A549 (cell line): ENCODE measurements around the gene THOC5. TPM values are rescaled to one million over a fixed set of nuclear protein-coding genes. Genes with fewer than 3 reads are reported as not detected.

Experiments
- ATAC-seq, 2 experiments: fragments of 200-7000 bp in 1 of 2; fragments of >200 bp in 1 of 2; cut with Nextera tagmentation in 1 of 2; cut with Tn5 transposase in 1 of 2; 3 replicates each; pipeline versions ENCODE4 v1.8.0 to v1.9.1; 2018 to 2020; ENCODE audit warnings: mild to moderate bottlenecking in 1 of 2, moderate library complexity in 1 of 2
- CTCF ChIA-PET: fragments of 300-600 bp; sonication (Branson Sonifier 250); formaldehyde crosslinking; extraction: SDS; loops from one replicate; lab custom pipeline; 2021; ENCODE audit warnings: antibody characterized with exemption, inconsistent platforms; lab: Yijun Ruan, JAX
- POLR2A ChIA-PET: fragments of 350-600 bp; formaldehyde crosslinking; extraction: SDS; loops from one replicate; lab custom pipeline; 2021; ENCODE audit warnings: antibody characterized with exemption, inconsistent platforms; lab: Yijun Ruan, JAX
- DNase-seq, 2 experiments: peaks; one replicate each; pipeline versions ENCODE4 v3.0.0 to v3.0.0-alpha.2; 2011 to 2016; ENCODE audit warnings: low read depth in 1 of 2, low spot score in 1 of 2
- FAIRE-seq: peaks from 2 replicates; lab custom pipeline; 2011; peaks lifted over from hg19 to GRCh38; lab: Jason Lieb, UNC
- H3K27ac ChIP-seq, 2 experiments: fragments of >200 bp; sonication (Bioruptor Twin); formaldehyde crosslinking; 3 replicates each; pipeline ENCODE4 v1.5.1; 2016 to 2017
- H3K4me1 ChIP-seq: fragments of >200 bp; sonication (Bioruptor Twin); formaldehyde crosslinking; 3 replicates; pipeline ENCODE4 v1.6.1; 2016
- H3K4me2 ChIP-seq: fragments of >200 bp; sonication (Bioruptor Twin); formaldehyde crosslinking; 3 replicates; pipeline ENCODE4 v1.6.1; 2016
- H3K4me3 ChIP-seq: fragments of >200 bp; sonication (Bioruptor Twin); formaldehyde crosslinking; 3 replicates; pipeline ENCODE4 v1.5.1; 2016
- H3K9me3 ChIP-seq: fragments of >200 bp; sonication (Bioruptor Twin); formaldehyde crosslinking; 3 replicates; pipeline ENCODE4 v1.6.1; 2016
- ATOH8 ChIP-seq: fragments of 250-450 bp; sonication (Bioruptor Pico); IDR thresholded peaks from 2 replicates; pipeline ENCODE4 v1.5.0; 2020; ENCODE audit warnings: low read depth, mild to moderate bottlenecking, moderate library complexity
- BCL3 ChIP-seq: fragments of >200 bp; sonication (Bioruptor Twin); formaldehyde crosslinking; IDR thresholded peaks from 3 replicates; pipeline ENCODE4 v1.6.1; 2016
- BHLHE40 ChIP-seq: IDR thresholded peaks from 2 replicates; pipeline ENCODE4 v1.6.1; 2012; ENCODE audit warnings: low read depth, low read length, inconsistent platforms
- CEBPB ChIP-seq, 2 experiments: fragments of >200 bp in 1 of 2; sonication (Bioruptor Twin) in 1 of 2; formaldehyde crosslinking in 1 of 2; IDR thresholded peaks; 2 replicates each; pipeline ENCODE4 v1.6.1; 2012 to 2016
- EP300 ChIP-seq, 2 experiments: fragments of >200 bp; sonication (Bioruptor Twin); formaldehyde crosslinking; IDR thresholded peaks; 2 replicates in 1 of 2; 3 replicates in 1 of 2; pipeline ENCODE4 v1.6.1; 2016 to 2017
- FOXS1 ChIP-seq: fragments of 250-450 bp; sonication (Bioruptor Pico); IDR thresholded peaks from 2 replicates; pipeline ENCODE4 v1.5.0; 2020; ENCODE audit warnings: mild to moderate bottlenecking, moderate library complexity
- HOXB13 ChIP-seq: fragments of 250-450 bp; sonication (Bioruptor Pico); IDR thresholded peaks from 2 replicates; pipeline ENCODE4 v1.5.0; 2020; ENCODE audit warnings: low read depth, mild to moderate bottlenecking, moderate library complexity
- NFE2L2 ChIP-seq: fragments of 150-350 bp; conservative IDR thresholded peaks from 2 replicates; pipeline ENCODE4 v1.6.1; 2014; ENCODE audit warnings: low read length
- NPAS2 ChIP-seq: fragments of 250-450 bp; sonication (Bioruptor Pico); IDR thresholded peaks from 2 replicates; pipeline ENCODE4 v1.8.0; 2022; ENCODE audit warnings: mild to moderate bottlenecking, moderate library complexity, borderline replicate concordance
- PHF8 ChIP-seq: fragments of 200-600 bp; sonication (generic); IDR thresholded peaks from 2 replicates; pipeline ENCODE4 v1.6.1; 2016; ENCODE audit warnings: low read depth, mild to moderate bottlenecking, antibody characterized with exemption, moderate library complexity, borderline replicate concordance
- RFX5 ChIP-seq: fragments of 450-650 bp; IDR thresholded peaks from 2 replicates; pipeline ENCODE4 v1.7.1; 2014; ENCODE audit warnings: antibody characterized with exemption, mild to moderate bottlenecking, moderate library complexity
- ZFP36 ChIP-seq: fragments of 450-650 bp; IDR thresholded peaks from 2 replicates; pipeline ENCODE4 v1.6.1; 2014; ENCODE audit warnings: borderline replicate concordance; ENCODE audit not compliant: partially characterized antibody
- ZNF302 ChIP-seq: fragments of 250-450 bp; sonication (Bioruptor Pico); IDR thresholded peaks from 2 replicates; pipeline ENCODE4 v1.9.0; 2021; ENCODE audit warnings: inconsistent platforms, mild to moderate bottlenecking, moderate library complexity
- WGBS: methylation state at CpG from one replicate; pipeline ENCODE4 v1.1.6; 2017; ENCODE audit errors: missing lambda C conversion rate; 5-methylcytosine and 5-hydroxymethylcytosine counted together
- polyA plus RNA-seq, 4 experiments: library from polyadenylated mRNA; depleted of rRNA in 3 of 4; stranded (reverse); fragments of >200 nt; fragmentation: RNase III in 1 of 4; extraction: RNeasy Plus Mini Kit Qiagen cat#74134 plus additional on column Dnase treatment in 1 of 4; gene quantifications; 2 replicates in 3 of 4; 3 replicates in 1 of 4; pipeline ENCODE4 v1.2.3, GENCODE V29; 2011 to 2017
- TF ChIP-seq, protein P1 (sequence below): fragments of 250-450 bp; sonication (Bioruptor Pico); IDR thresholded peaks from 2 replicates; pipeline ENCODE4 v1.5.0; 2021; ENCODE audit warnings: mild to moderate bottlenecking, moderate library complexity, borderline replicate concordance
- TF ChIP-seq, protein P2 (sequence below): fragments of >200 bp; sonication (Bioruptor Twin); formaldehyde crosslinking; IDR thresholded peaks from 2 replicates; pipeline ENCODE4 v1.6.1; 2016

Gene THOC5
- polyA plus RNA-seq, 2 of the 4 experiments (the other 2 are of a cell fraction): 24.1 to 43.3 TPM

- Histone ChIP-seq H3K27ac (no peak overlapping the region), H3K4me1 (no peaks in the 10 kb centered on the region), H3K4me2 (no peak overlapping the region), H3K9me3 (no peaks in the 10 kb centered on the region)
- FAIRE-seq: no peak
- DNase-seq: no peak
- TF ChIP-seq FOXS1 (CRISPR knock-in tag) (no peak), NPAS2 (CRISPR knock-in tag) (no peak), ZFP36 (peak; percentile 80)
- TF ChIP-seq, all 56 proteins: peak for 1
- ChIA-PET POLR2A (interaction anchor here (0.6 kb wide), 1 partner anchor 578 kb away, joined by 6 read pairs; no protein-coding TSS in a partner anchor), CTCF (interaction anchor here (1.0 to 1.4 kb wide), 2 partner anchors 8 to 10 kb away, joined by 4 to 6 read pairs; no protein-coding TSS in a partner anchor)
- 75% methylated on average over 5 of the region's 5 CpGs for WGBS
- no peak for ATAC-seq
- no peak overlapping the region for H3K4me3 ChIP-seq
These were observed 92.3 kb downstream of the THOC5 start for GRCh38 chr22:29461263-29461662.

DNA sequence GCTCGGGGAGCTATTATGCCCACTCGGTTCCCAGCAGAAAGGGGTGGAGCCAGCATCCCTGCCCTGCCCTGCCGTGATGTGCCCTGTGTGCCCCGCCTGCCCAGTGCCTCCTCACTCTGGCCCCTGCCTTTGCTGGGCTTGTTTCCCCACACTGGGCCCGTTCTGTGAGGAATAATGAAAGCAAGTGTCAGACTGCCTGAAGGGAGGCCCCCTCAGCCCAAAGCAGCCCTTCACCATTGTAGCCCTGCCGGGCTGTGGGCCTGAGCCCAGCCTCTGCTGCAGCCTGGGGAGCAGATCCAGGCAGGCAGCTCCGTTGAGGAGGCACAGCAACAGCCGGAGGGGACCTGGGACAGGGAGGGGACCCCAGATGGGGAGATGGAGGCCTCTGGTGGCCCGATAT lies 93.8 kb downstream of the THOC5 start:
- ChIA-PET CTCF (interaction anchor here (1.4 to 2.0 kb wide), 2 partner anchors 10 to 11 kb away, joined by 6 to 7 read pairs; no protein-coding TSS in a partner anchor), POLR2A (no interaction called here)
- no peak for DNase-seq
- no peak overlapping the region for H3K27ac ChIP-seq
- 40% methylated on average over 4 of the region's 9 CpGs for WGBS
- FAIRE-seq: no peak
- no peaks in the 10 kb centered on the region for H3K4me1 ChIP-seq
- no peak overlapping the region for H3K4me3 ChIP-seq
- H3K4me2 ChIP-seq: no peak overlapping the region
- TF ChIP-seq NFE2L2: no peak
- TF ChIP-seq, protein P1, sequence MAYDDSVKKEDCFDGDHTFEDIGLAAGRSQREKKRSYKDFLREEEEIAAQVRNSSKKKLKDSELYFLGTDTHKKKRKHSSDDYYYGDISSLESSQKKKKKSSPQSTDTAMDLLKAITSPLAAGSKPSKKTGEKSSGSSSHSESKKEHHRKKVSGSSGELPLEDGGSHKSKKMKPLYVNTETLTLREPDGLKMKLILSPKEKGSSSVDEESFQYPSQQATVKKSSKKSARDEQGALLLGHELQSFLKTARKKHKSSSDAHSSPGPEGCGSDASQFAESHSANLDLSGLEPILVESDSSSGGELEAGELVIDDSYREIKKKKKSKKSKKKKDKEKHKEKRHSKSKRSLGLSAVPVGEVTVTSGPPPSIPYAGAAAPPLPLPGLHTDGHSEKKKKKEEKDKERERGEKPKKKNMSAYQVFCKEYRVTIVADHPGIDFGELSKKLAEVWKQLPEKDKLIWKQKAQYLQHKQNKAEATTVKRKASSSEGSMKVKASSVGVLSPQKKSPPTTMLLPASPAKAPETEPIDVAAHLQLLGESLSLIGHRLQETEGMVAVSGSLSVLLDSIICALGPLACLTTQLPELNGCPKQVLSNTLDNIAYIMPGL (CRISPR knock-in tag): no peak
- no peak for TF ChIP-seq BHLHE40
- TF ChIP-seq ZNF302 (CRISPR knock-in tag): no peak
- no peak for TF ChIP-seq FOXS1 (CRISPR knock-in tag)
- ATAC-seq: peak; percentile 56 to 59; a peak in 4 of 6 replicates
- H3K9me3 ChIP-seq: no peaks in the 10 kb centered on the region

DNA sequence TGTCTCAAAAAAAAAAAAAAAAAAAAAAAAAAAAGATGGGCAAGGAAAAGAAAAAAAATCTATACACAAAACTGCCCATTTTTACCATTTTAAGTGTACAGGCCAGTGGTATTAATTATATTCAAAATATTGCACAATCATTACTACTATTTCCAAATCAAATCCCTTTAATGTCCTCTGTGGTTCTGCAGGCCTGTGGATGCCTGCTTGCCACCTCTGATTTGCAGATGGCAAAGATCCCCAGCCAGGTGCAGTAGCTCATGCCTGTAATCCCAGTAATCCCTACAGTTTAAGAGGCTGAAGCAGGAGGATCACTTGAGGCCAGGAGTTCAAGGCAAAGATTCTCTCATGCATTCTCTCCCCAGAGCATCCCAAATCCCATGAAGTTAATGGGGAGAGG lies 95.0 kb downstream of the THOC5 start:
- H3K4me1 ChIP-seq: no peaks in the 10 kb centered on the region
- TF ChIP-seq ATOH8 (CRISPR knock-in tag) (no peak), CEBPB (IDR thresholded peaks at IDR 0.05) (peak in 1 of 2 experiments; percentile 44; a peak in 1 of 4 replicates), EP300 (IDR thresholded peaks at IDR 0.05) (no peak), HOXB13 (no peak), BCL3 (no peak), RFX5 (no peak), PHF8 (no peak)
- TF ChIP-seq, protein P2, sequence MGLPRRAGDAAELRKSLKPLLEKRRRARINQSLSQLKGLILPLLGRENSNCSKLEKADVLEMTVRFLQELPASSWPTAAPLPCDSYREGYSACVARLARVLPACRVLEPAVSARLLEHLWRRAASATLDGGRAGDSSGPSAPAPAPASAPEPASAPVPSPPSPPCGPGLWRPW: no peak
- H3K4me3 ChIP-seq: no peak overlapping the region
- DNase-seq: no peak
- H3K4me2 ChIP-seq: no peak overlapping the region
- CTCF ChIA-PET: interaction anchor here (1.1 to 2.0 kb wide), 2 partner anchors 11 to 12 kb away, joined by 3 to 7 read pairs; no protein-coding TSS in a partner anchor
- H3K27ac ChIP-seq: no peak overlapping the region
- no peak for FAIRE-seq
- ATAC-seq: no peak
- POLR2A ChIA-PET: no interaction called here
- no peaks in the 10 kb centered on the region for H3K9me3 ChIP-seq
